ENCODE data around the gene MYO3A. TPM values are rescaled to one million over a fixed set of nuclear protein-coding genes. Genes with fewer than 3 reads are reported as not detected.
"Not testable (repeated sequence)": the region's sequence is repeated elsewhere in the genome, so short reads cannot be mapped to it uniquely, and the experiment has no call there.

MYO3A gene
- total and polyA plus RNA-seq, 8 donors, result 0.45 to 29.8 (median 0.99) TPM; not detected in 2

- H3K4me1 ChIP-seq, result no peaks in the 10 kb centered on the region
- no peak overlapping the region for H3K4me3 ChIP-seq
- H3K27ac ChIP-seq, result no peak overlapping the region
- TF ChIP-seq POLR2AphosphoS5 (IDR thresholded peaks at IDR 0.05) (no peak), POLR2A (IDR thresholded peaks at IDR 0.05) (no peak), CTCF (IDR thresholded peaks at IDR 0.05) (no peak), EP300 (IDR thresholded peaks at IDR 0.05) (no peak)
- no peaks in the 10 kb centered on the region for H3K36me3 ChIP-seq
- H3K27me3 ChIP-seq, result no peaks in the 10 kb centered on the region
- intact Hi-C loops (cut with DNase I; ENCODE audit: low total_unique reads), result no loop called here
- no peak for DNase-seq
- WGBS, 5 donors, result 55 to 83% (median 80%) methylated on average over 3 of the region's 3 CpGs
- no peaks in the 10 kb centered on the region for H3K9me3 ChIP-seq
Observed at GRCh38 chr10:25989951-25990350, 55.9 kb downstream of the MYO3A start.

GRCh38 chr10:25999295-25999981 is 65.4 kb downstream of the MYO3A start:
- Histone ChIP-seq H3K9me3 (peaks cover 0 to 3% (median 0%) of the 10 kb centered on the region in 4 donors), H3K4me3 (no peak overlapping the region), H3K36me3 (no peaks in the 10 kb centered on the region), H3K4me1 (no peaks in the 10 kb centered on the region), H3K27ac (no peak overlapping the region), H3K27me3 (no peaks in the 10 kb centered on the region)
- 68 to 85% (median 71%) methylated on average over 4 of the region's 4 CpGs for WGBS, 5 donors
- no peak for DNase-seq
- TF ChIP-seq CTCF (IDR thresholded peaks at IDR 0.05), result no peak
- TF ChIP-seq POLR2AphosphoS5 (IDR thresholded peaks at IDR 0.05), result no peak
- TF ChIP-seq POLR2A (IDR thresholded peaks at IDR 0.05), result no peak
- TF ChIP-seq EP300 (IDR thresholded peaks at IDR 0.05), result no peak
- intact Hi-C loops (cut with DNase I; ENCODE audit: low total_unique reads), result no loop called here

- 83 to 91% (median 88%) methylated on average over 5 of the region's 5 CpGs for WGBS, 5 donors
- DNase-seq, result no peak
- Histone ChIP-seq H3K27ac (no peak overlapping the region), H3K4me1 (no peaks in the 10 kb centered on the region), H3K9me3 (peaks cover 0 to under 1% (median 0%) of the 10 kb centered on the region in 4 donors), H3K27me3 (no peaks in the 10 kb centered on the region), H3K36me3 (no peaks in the 10 kb centered on the region), H3K4me3 (no peak overlapping the region)
- TF ChIP-seq EP300 (IDR thresholded peaks at IDR 0.05) (no peak), POLR2AphosphoS5 (IDR thresholded peaks at IDR 0.05) (no peak), CTCF (IDR thresholded peaks at IDR 0.05) (no peak), POLR2A (IDR thresholded peaks at IDR 0.05) (no peak)
- intact Hi-C loops (cut with DNase I; ENCODE audit: low total_unique reads), result no loop called here
Observed at GRCh38 chr10:26000971-26001370, 66.9 kb downstream of the MYO3A start.

- H3K36me3 ChIP-seq; H3K27me3 ChIP-seq; H3K9me3 ChIP-seq; H3K4me3 ChIP-seq; H3K4me1 ChIP-seq; DNase-seq; intact Hi-C loops (cut with DNase I; ENCODE audit: low total_unique reads); H3K27ac ChIP-seq: not testable (repeated sequence)
- 77 to 91% (median 85%) methylated on average over 7 of the region's 7 CpGs for WGBS, 5 donors
Observed at GRCh38 chr10:26002466-26002865, 68.4 kb downstream of the MYO3A start.

GRCh38 chr10:26015092-26015491 is 81.1 kb downstream of the MYO3A start:
- H3K4me3 ChIP-seq, result no peak overlapping the region
- H3K9me3 ChIP-seq, result peaks cover 0 to 10% (median 3%) of the 10 kb centered on the region in 4 donors
- intact Hi-C loops (cut with DNase I; ENCODE audit: low total_unique reads), result no loop called here
- H3K27me3 ChIP-seq, result no peaks in the 10 kb centered on the region
- no peaks in the 10 kb centered on the region for H3K4me1 ChIP-seq
- no peak overlapping the region for H3K27ac ChIP-seq
- H3K36me3 ChIP-seq, result no peaks in the 10 kb centered on the region
- 43 to 66% (median 55%) methylated on average over 1 of the region's 1 CpG for WGBS, 5 donors
- DNase-seq, result no peak
- TF ChIP-seq POLR2A (IDR thresholded peaks at IDR 0.05) (no peak), POLR2AphosphoS5 (IDR thresholded peaks at IDR 0.05) (no peak), EP300 (IDR thresholded peaks at IDR 0.05) (no peak), CTCF (IDR thresholded peaks at IDR 0.05) (no peak)
